H9 (cell line): Measurements from ENCODE around the gene POP4. TPM values are rescaled to one million over a fixed set of nuclear protein-coding genes. Genes with fewer than 3 reads are reported as not detected.

Experiments used
- DNase-seq: peaks from one replicate; pipeline ENCODE4 v3.0.0-alpha.2; 2017
- H2AFZ ChIP-seq: one replicate; pipeline ENCODE4 v1.6.1; 2013; ENCODE audit warnings: mild to moderate bottlenecking, low read length, control low read depth, moderate library complexity
- H2AK5ac ChIP-seq: 2 replicates; pipeline ENCODE4 v1.6.1; 2013; ENCODE audit warnings: low read length, control low read depth, mixed read lengths; ENCODE audit not compliant: insufficient read length
- H2BK120ac ChIP-seq: one replicate; pipeline ENCODE4 v1.6.1; 2013; ENCODE audit warnings: low read depth, mild to moderate bottlenecking, low read length, control low read depth, inconsistent platforms; ENCODE audit not compliant: poor library complexity, severe bottlenecking
- H2BK12ac ChIP-seq: 2 replicates; pipeline ENCODE4 v1.6.1; 2013; ENCODE audit warnings: low read length, control low read depth, mixed read lengths, low read depth; ENCODE audit not compliant: insufficient read length
- H2BK15ac ChIP-seq: 2 replicates; pipeline ENCODE4 v1.6.1; 2013; ENCODE audit warnings: low read depth, low read length, control low read depth
- H2BK20ac ChIP-seq: one replicate; pipeline ENCODE4 v1.6.1; 2013; ENCODE audit warnings: low read depth, mild to moderate bottlenecking, low read length, control low read depth, inconsistent platforms; ENCODE audit not compliant: poor library complexity, severe bottlenecking
- H2BK5ac ChIP-seq: 2 replicates; pipeline ENCODE4 v1.6.1; 2013; ENCODE audit warnings: low read length, control low read depth, mixed read lengths; ENCODE audit not compliant: insufficient read length
- H3K14ac ChIP-seq: 2 replicates; pipeline ENCODE4 v1.6.1; 2013; ENCODE audit warnings: low read length, control low read depth; ENCODE audit not compliant: insufficient read depth
- H3K18ac ChIP-seq: 2 replicates; pipeline ENCODE4 v1.6.1; 2013; ENCODE audit warnings: low read depth, mild to moderate bottlenecking, mixed read lengths, low read length, control low read depth; ENCODE audit not compliant: insufficient read length
- H3K23ac ChIP-seq: 2 replicates; pipeline ENCODE4 v1.6.1; 2013; ENCODE audit warnings: low read length, control low read depth, mixed read lengths, low read depth; ENCODE audit not compliant: insufficient read length
- H3K23me2 ChIP-seq: 2 replicates; pipeline ENCODE4 v1.6.1; 2013; ENCODE audit warnings: low read depth, mild to moderate bottlenecking, mixed read lengths, low read length, control low read depth; ENCODE audit not compliant: insufficient read length, poor library complexity, severe bottlenecking
- H3K27ac ChIP-seq: 2 replicates; pipeline ENCODE4 v1.5.1; 2013; ENCODE audit warnings: low read length, control low read depth, mixed read lengths, low read depth; ENCODE audit not compliant: insufficient read length
- H3K27me3 ChIP-seq: 2 replicates; pipeline ENCODE4 v1.6.1; 2013; ENCODE audit warnings: low read length, control low read depth, inconsistent platforms; ENCODE audit not compliant: insufficient read depth
- H3K4ac ChIP-seq: 2 replicates; pipeline ENCODE4 v1.6.1; 2013; ENCODE audit warnings: low read depth, mild to moderate bottlenecking, control low read depth, inconsistent platforms, low read length, moderate library complexity
- H3K4me1 ChIP-seq: 2 replicates; pipeline ENCODE4 v1.6.1; 2013; ENCODE audit warnings: low read length, control low read depth, inconsistent platforms; ENCODE audit not compliant: insufficient read depth
- H3K4me2 ChIP-seq: 2 replicates; pipeline ENCODE4 v1.6.1; 2013; ENCODE audit warnings: low read length, control low read depth, mixed read lengths; ENCODE audit not compliant: insufficient read length, insufficient read depth
- H3K56ac ChIP-seq: 2 replicates; pipeline ENCODE4 v1.6.1; 2013; ENCODE audit warnings: low read depth, mild to moderate bottlenecking, mixed read lengths, low read length, control low read depth; ENCODE audit not compliant: insufficient read length
- H3K79me1 ChIP-seq: 2 replicates; pipeline ENCODE4 v1.6.1; 2013; ENCODE audit warnings: low read depth, mild to moderate bottlenecking, moderate library complexity, low read length, control low read depth, inconsistent platforms; ENCODE audit not compliant: insufficient read depth, poor library complexity, severe bottlenecking
- H3K79me2 ChIP-seq: 2 replicates; pipeline ENCODE4 v1.6.1; 2013; ENCODE audit warnings: low read length, control low read depth, inconsistent platforms; ENCODE audit not compliant: insufficient read depth
- H3K9ac ChIP-seq: 2 replicates; pipeline ENCODE4 v1.6.1; 2013; ENCODE audit warnings: low read length, control low read depth, mixed read lengths; ENCODE audit not compliant: insufficient read length; ENCODE audit errors: extremely low read depth
- H3K9me3 ChIP-seq: one replicate; pipeline ENCODE4 v1.6.1; 2013; ENCODE audit warnings: low read depth, low read length, inconsistent platforms; ENCODE audit not compliant: control insufficient read depth
- H3T11ph ChIP-seq: one replicate; pipeline ENCODE4 v1.6.1; 2013; ENCODE audit warnings: mild to moderate bottlenecking, low read length, control low read depth, inconsistent platforms
- H4K20me1 ChIP-seq: one replicate; pipeline ENCODE4 v1.6.1; 2013; ENCODE audit not compliant: control insufficient read depth, insufficient read length, insufficient read depth
- H4K5ac ChIP-seq: 2 replicates; pipeline ENCODE4 v1.6.1; 2013; ENCODE audit warnings: low read depth, mild to moderate bottlenecking, mixed read lengths, low read length, control low read depth; ENCODE audit not compliant: insufficient read length
- H4K8ac ChIP-seq: replicated peaks from 2 replicates; pipeline ENCODE4 v1.6.1; 2013; ENCODE audit warnings: low read length, control low read depth, mixed read lengths, low read depth; ENCODE audit not compliant: insufficient read length
- H4K91ac ChIP-seq: 2 replicates; pipeline ENCODE4 v1.6.1; 2013; ENCODE audit warnings: low read depth, mild to moderate bottlenecking, moderate library complexity, mixed read lengths, low read length, control low read depth; ENCODE audit not compliant: insufficient read length
- H3K27ac Mint-ChIP-seq, 3 experiments: 2 replicates in 2 of 3; 3 replicates in 1 of 3; pipeline ENCODE4 v1.8.0; 2020 to 2021; ENCODE audit warnings: mixed read lengths in 3 of 3, mild to moderate bottlenecking in 1 of 3, moderate library complexity in 1 of 3
- H3K27me3 Mint-ChIP-seq: 2 replicates; pipeline ENCODE4 v1.8.0; 2021; ENCODE audit warnings: low read depth, mild to moderate bottlenecking, moderate library complexity, mixed read lengths
- H3K36me3 Mint-ChIP-seq, 3 experiments: 2 replicates in 2 of 3; 3 replicates in 1 of 3; pipeline ENCODE4 v1.8.0; 2020 to 2021; ENCODE audit warnings: low read depth in 3 of 3, mixed read lengths in 3 of 3; ENCODE audit not compliant: insufficient read depth in 1 of 3
- H3K4me1 Mint-ChIP-seq, 2 experiments: 2 replicates each; pipeline ENCODE4 v1.8.0; 2020; ENCODE audit warnings: mixed read lengths in 2 of 2
- H3K4me3 Mint-ChIP-seq, 2 experiments: 2 replicates in 1 of 2; 3 replicates in 1 of 2; pipeline ENCODE4 v1.8.0; 2020 to 2021; ENCODE audit warnings: mild to moderate bottlenecking in 2 of 2, mixed read lengths in 2 of 2, moderate library complexity in 1 of 2
- H3K9me3 Mint-ChIP-seq, 2 experiments: 2 replicates in 1 of 2; 3 replicates in 1 of 2; pipeline ENCODE4 v1.8.0; 2020; ENCODE audit warnings: mild to moderate bottlenecking in 2 of 2, mixed read lengths in 2 of 2, moderate library complexity in 1 of 2
- CTCF ChIP-seq: fragments of 200-600 bp; sonication (generic); conservative IDR thresholded peaks from 3 replicates; pipeline ENCODE4 v1.8.0; 2021; ENCODE audit warnings: antibody characterized with exemption, mild to moderate bottlenecking
- WGBS: extraction: QIAGEN DNeasy Blood & Tissue Kit; methylation state at CpG from one replicate; pipeline ENCODE4 v1.1.7; 2013; ENCODE audit warnings: missing lambda C conversion rate, low lambda C conversion rate, mixed read lengths; ENCODE audit not compliant: insufficient read length; ENCODE audit errors: extremely low coverage; 5-methylcytosine and 5-hydroxymethylcytosine counted together
- total RNA-seq: library from RNA; stranded (reverse); gene quantifications from 2 replicates; pipeline ENCODE4 v1.2.1, GENCODE V29; 2021

The POP4 gene
- total RNA-seq, 1 experiment from 2014 or later: 51.4 TPM

GRCh38 chr19:29640231-29640630 lies 34.1 kb downstream of the POP4 start:
- Histone ChIP-seq H3K4me2 (no peak overlapping the region), H3K27me3 (no peaks in the 10 kb centered on the region), H2BK12ac (no peak overlapping the region), H3K56ac (no peak overlapping the region), H3K79me1 (no peaks in the 10 kb centered on the region), H3K23me2 (no peaks in the 10 kb centered on the region), H4K20me1 (no peaks in the 10 kb centered on the region), H4K8ac (no peak overlapping the region), H3K79me2 (no peaks in the 10 kb centered on the region), H2AK5ac (no peak overlapping the region), H3K14ac (no peak overlapping the region), H2BK15ac (no peak overlapping the region), H3K9ac (no peak overlapping the region), H3K4me1 (no peaks in the 10 kb centered on the region; the same call in 1 of the 2 replicates), H2BK20ac (no peak overlapping the region), H3K18ac (no peak overlapping the region), H2BK5ac (no peak overlapping the region), H2AFZ (no peak overlapping the region), H3K9me3 (no peaks in the 10 kb centered on the region), H2BK120ac (no peak overlapping the region), H3K23ac (no peak overlapping the region), H3K27ac (no peak overlapping the region), H3K4ac (no peak overlapping the region), H3T11ph (no peak overlapping the region), H4K5ac (no peak overlapping the region), H4K91ac (no peak overlapping the region)
- DNase-seq: no peak
- no peak overlapping the region for H3K4me3 Mint-ChIP-seq
- no peak overlapping the region for H3K27ac Mint-ChIP-seq
- TF ChIP-seq CTCF: no peak
- H3K27me3 Mint-ChIP-seq: peaks cover 7% of the 10 kb centered on the region
- no peaks in the 10 kb centered on the region for H3K36me3 Mint-ChIP-seq
- no CpG with 5 or more reads among the region's 12 CpGs for WGBS
- no peaks in the 10 kb centered on the region; a peak in 1 of 5 replicates for H3K9me3 Mint-ChIP-seq
- H3K4me1 Mint-ChIP-seq: peaks cover 6 to 8% of the 10 kb centered on the region in 2 experiments
